Esophagus muscularis mucosa (tissue), 4 donors: Measurements from ENCODE around the gene FALEC.

Experiments
- EP300 ChIP-seq: sonication (generic); formaldehyde crosslinking; IDR thresholded peaks from one replicate; pipeline ENCODE4 v1.6.1; 2017; ENCODE audit warnings: antibody characterized with exemption
- POLR2A ChIP-seq: fragments of 450-650 bp; IDR thresholded peaks from one replicate; pipeline ENCODE4 v1.6.1; 2017; ENCODE audit warnings: antibody characterized with exemption, moderate library complexity, mild to moderate bottlenecking, low read depth
- POLR2AphosphoS5 ChIP-seq, 2 donors: sonication (generic); formaldehyde crosslinking; IDR thresholded peaks; one replicate each; pipeline ENCODE4 v1.6.1; 2017; ENCODE audit warnings: antibody characterized with exemption in 2 of 2
- TF ChIP-seq, protein P1 (sequence below), 3 experiments: fragments of 200-600 bp in 2 of 3; fragments of 450-650 bp in 1 of 3; sonication (generic) in 2 of 3; IDR thresholded peaks; one replicate each; pipeline ENCODE4 v1.5.1; 2017 to 2019; ENCODE audit warnings: antibody characterized with exemption in 3 of 3, mild to moderate bottlenecking in 2 of 3, moderate library complexity in 1 of 3

DNA sequence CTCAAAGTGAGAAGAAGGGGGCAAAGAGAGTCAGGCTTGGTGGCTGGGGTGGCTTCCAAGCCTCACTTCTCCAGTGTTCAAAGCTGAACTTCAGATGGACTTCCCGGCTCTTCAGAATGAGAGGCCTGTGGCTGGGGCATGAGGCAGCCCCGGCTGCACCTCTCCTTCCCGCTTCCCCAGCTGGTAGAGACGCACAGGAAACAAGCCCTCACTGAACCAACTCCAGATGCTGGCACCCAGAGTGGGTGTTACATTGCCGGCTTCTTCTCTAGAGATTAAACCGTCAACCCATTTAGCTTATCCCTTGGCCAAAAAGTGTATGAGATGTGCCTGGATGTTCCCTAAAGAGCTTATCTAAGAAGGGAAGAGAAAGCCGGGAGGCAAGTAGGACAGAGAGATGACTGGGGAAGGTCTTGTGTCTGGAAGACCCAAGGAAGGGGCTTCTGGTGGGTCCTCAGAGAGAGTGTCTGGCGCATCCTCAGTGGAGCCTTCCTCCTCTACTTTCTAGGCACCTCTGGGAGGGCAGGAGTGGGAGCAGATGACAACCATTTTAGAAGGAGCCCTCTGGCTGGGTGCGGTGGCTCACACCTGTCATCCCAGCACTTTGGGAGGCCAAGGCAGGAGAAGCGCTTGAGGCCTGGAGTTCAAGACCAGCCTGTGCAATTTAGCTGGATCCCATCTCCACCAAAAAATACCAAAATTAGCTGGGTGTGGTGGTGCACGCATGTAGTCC, 35.7 kb downstream of the FALEC start:
- TF ChIP-seq POLR2A (no peak), POLR2AphosphoS5 (IDR thresholded peaks at IDR 0.05) (no peak), EP300 (no peak)
- TF ChIP-seq, protein P1, sequence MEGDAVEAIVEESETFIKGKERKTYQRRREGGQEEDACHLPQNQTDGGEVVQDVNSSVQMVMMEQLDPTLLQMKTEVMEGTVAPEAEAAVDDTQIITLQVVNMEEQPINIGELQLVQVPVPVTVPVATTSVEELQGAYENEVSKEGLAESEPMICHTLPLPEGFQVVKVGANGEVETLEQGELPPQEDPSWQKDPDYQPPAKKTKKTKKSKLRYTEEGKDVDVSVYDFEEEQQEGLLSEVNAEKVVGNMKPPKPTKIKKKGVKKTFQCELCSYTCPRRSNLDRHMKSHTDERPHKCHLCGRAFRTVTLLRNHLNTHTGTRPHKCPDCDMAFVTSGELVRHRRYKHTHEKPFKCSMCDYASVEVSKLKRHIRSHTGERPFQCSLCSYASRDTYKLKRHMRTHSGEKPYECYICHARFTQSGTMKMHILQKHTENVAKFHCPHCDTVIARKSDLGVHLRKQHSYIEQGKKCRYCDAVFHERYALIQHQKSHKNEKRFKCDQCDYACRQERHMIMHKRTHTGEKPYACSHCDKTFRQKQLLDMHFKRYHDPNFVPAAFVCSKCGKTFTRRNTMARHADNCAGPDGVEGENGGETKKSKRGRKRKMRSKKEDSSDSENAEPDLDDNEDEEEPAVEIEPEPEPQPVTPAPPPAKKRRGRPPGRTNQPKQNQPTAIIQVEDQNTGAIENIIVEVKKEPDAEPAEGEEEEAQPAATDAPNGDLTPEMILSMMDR (IDR thresholded peaks at IDR 0.05), result no peak
